ENCODE data around the gene TYRO3. TPM values are rescaled to one million over a fixed set of nuclear protein-coding genes. Genes with fewer than 3 reads are reported as not detected.

TYRO3 gene
- total RNA-seq (2014; rRNA removed; shearing (Covaris generic)), result 5.3 and 8.7 TPM in 2 replicates

- peak; percentile 53 for DNase-seq (ENCODE audit: low read depth)
These were observed at the start of gene TYRO3 for GRCh38 chr15:41558400-41559238. TSS of gene TYRO3 (plus strand) at chr15:41559212. CDS start at chr15:41559258, 46 bp downstream.

- DNase-seq (ENCODE audit: low read depth), result no peak
These were observed 48.3 kb upstream of the TYRO3 start for GRCh38 chr15:41510728-41511127.

- DNase-seq (ENCODE audit: low read depth), result no peak
These were observed 47.6 kb upstream of the TYRO3 start for GRCh38 chr15:41511331-41511898.

- DNase-seq (ENCODE audit: low read depth), result no peak
These were observed 47.1 kb upstream of the TYRO3 start for GRCh38 chr15:41511899-41512369.

GRCh38 chr15:41512512-41512939 lies 46.5 kb upstream of the TYRO3 start:
- DNase-seq (ENCODE audit: low read depth), result no peak

- peak; percentile 11 for DNase-seq (ENCODE audit: low read depth)
These were observed 46.0 kb upstream of the TYRO3 start for GRCh38 chr15:41512940-41513505.

- DNase-seq (ENCODE audit: low read depth), result no peak
These were observed 45.3 kb upstream of the TYRO3 start, which contains the start of gene LTK for GRCh38 chr15:41513506-41514227. TSS of gene LTK (minus strand) at chr15:41513827. CDS start at chr15:41513709, 118 bp downstream.

- DNase-seq (ENCODE audit: low read depth), result no peak
These were observed 41.0 kb upstream of the TYRO3 start for GRCh38 chr15:41517895-41518449.

GRCh38 chr15:41520636-41521035 lies 38.4 kb upstream of the TYRO3 start:
- no peak for DNase-seq (ENCODE audit: low read depth)

GRCh38 chr15:41521614-41522013 lies 37.4 kb upstream of the TYRO3 start:
- DNase-seq (ENCODE audit: low read depth), result no peak

- DNase-seq (ENCODE audit: low read depth), result peak; percentile 32
These were observed 35.9 kb upstream of the TYRO3 start for GRCh38 chr15:41523097-41523496.

GRCh38 chr15:41530363-41530956 lies 28.6 kb upstream of the TYRO3 start:
- no peak for DNase-seq (ENCODE audit: low read depth)

- no peak for DNase-seq (ENCODE audit: low read depth)
These were observed 23.5 kb upstream of the TYRO3 start for GRCh38 chr15:41535544-41535943.

GRCh38 chr15:41536866-41537265 lies 22.1 kb upstream of the TYRO3 start:
- DNase-seq (ENCODE audit: low read depth), result no peak

GRCh38 chr15:41543521-41543870 lies 15.5 kb upstream of the TYRO3 start:
- no peak for DNase-seq (ENCODE audit: low read depth)

- no peak for DNase-seq (ENCODE audit: low read depth)
These were observed 14.4 kb upstream of the TYRO3 start for GRCh38 chr15:41544650-41545015.

- DNase-seq (ENCODE audit: low read depth), result no peak
These were observed 13.8 kb upstream of the TYRO3 start for GRCh38 chr15:41545218-41545617.

- peak; percentile 92 for DNase-seq (ENCODE audit: low read depth)
These were observed 11.9 kb upstream of the TYRO3 start for GRCh38 chr15:41546851-41547786.

- DNase-seq (ENCODE audit: low read depth), result no peak
These were observed 8.8 kb upstream of the TYRO3 start for GRCh38 chr15:41550066-41550775.

- peak; percentile 8 for DNase-seq (ENCODE audit: low read depth)
These were observed 5.3 kb upstream of the TYRO3 start for GRCh38 chr15:41553731-41554130.

All from M059J (cell line).